GM12801 (cell line): Measurements from ENCODE around the gene GPR21.

Experiments
- CTCF ChIP-seq: IDR thresholded peaks from one replicate; pipeline ENCODE4 v1.5.1; 2011; ENCODE audit warnings: control low read depth; ENCODE audit not compliant: insufficient read length; ENCODE audit errors: extremely low read depth

GPR21 gene

GRCh38 chr9:123041489-123041888 lies 8.0 kb downstream of the GPR21 start:
- TF ChIP-seq CTCF, result no peak

- no peak for TF ChIP-seq CTCF
These were observed 9.8 kb downstream of the GPR21 start for GRCh38 chr9:123043081-123043939.

GRCh38 chr9:123044586-123044985 lies 11.1 kb downstream of the GPR21 start:
- TF ChIP-seq CTCF, result no peak

- TF ChIP-seq CTCF, result no peak
These were observed 13.1 kb downstream of the GPR21 start for GRCh38 chr9:123046406-123047195.

- no peak for TF ChIP-seq CTCF
These were observed 15.3 kb downstream of the GPR21 start for GRCh38 chr9:123048748-123049147.

- TF ChIP-seq CTCF, result no peak
These were observed 16.2 kb downstream of the GPR21 start for GRCh38 chr9:123049589-123050222.

- TF ChIP-seq CTCF, result no peak
These were observed 19.6 kb downstream of the GPR21 start for GRCh38 chr9:123053046-123053445.
